Natural killer cell (primary cell): ENCODE measurements around the gene NDUFV1. TPM values are rescaled to one million over a fixed set of nuclear protein-coding genes. Genes with fewer than 3 reads are reported as not detected.

Experiments used
- ATAC-seq, 3 donors: fragments of 150-1000 bp in 2 of 3; fragments of 200-7000 bp in 1 of 3; cut with Tn5 transposase; 1 replicate in 1 of 3; 2 replicates in 2 of 3; pipeline ENCODE4 v1.10.0; 2021; ENCODE audit warnings: mild to moderate bottlenecking in 2 of 3, moderate library complexity in 2 of 3
- DNase-seq, 2 donors: peaks; one replicate each; pipeline versions ENCODE4 v3.0.0 to v3.0.0-alpha.2; 2013 to 2021; ENCODE audit warnings: mixed read lengths in 1 of 2
- H3K27ac ChIP-seq: one replicate; pipeline ENCODE4 v1.5.1; 2013; ENCODE audit warnings: mild to moderate bottlenecking, low read length
- H3K27me3 ChIP-seq: one replicate; pipeline ENCODE4 v1.6.1; 2013; ENCODE audit warnings: low read length; ENCODE audit not compliant: control insufficient read depth, insufficient read depth
- H3K36me3 ChIP-seq: one replicate; pipeline ENCODE4 v1.6.1; 2013; ENCODE audit warnings: low read length; ENCODE audit not compliant: control insufficient read depth, insufficient read depth
- H3K4me1 ChIP-seq: one replicate; pipeline ENCODE4 v1.6.1; 2013; ENCODE audit warnings: low read length; ENCODE audit not compliant: control insufficient read depth, insufficient read depth
- H3K4me3 ChIP-seq: one replicate; pipeline ENCODE4 v1.5.1; 2013; ENCODE audit warnings: low read length
- H3K9me3 ChIP-seq: one replicate; pipeline ENCODE4 v1.6.1; 2013; ENCODE audit warnings: low read length; ENCODE audit not compliant: control insufficient read depth, insufficient read depth
- H3K27ac Mint-ChIP-seq, 2 donors: one replicate each; pipeline ENCODE4 v1.8.0; 2022; ENCODE audit warnings: mild to moderate bottlenecking in 2 of 2, mixed read lengths in 2 of 2, moderate library complexity in 1 of 2
- H3K27me3 Mint-ChIP-seq, 2 donors: one replicate each; pipeline ENCODE4 v1.8.0; 2022; ENCODE audit warnings: low read depth in 2 of 2, mixed read lengths in 2 of 2
- H3K36me3 Mint-ChIP-seq: one replicate; pipeline ENCODE4 v1.8.0; 2022; ENCODE audit warnings: mixed read lengths
- H3K4me1 Mint-ChIP-seq, 2 donors: one replicate each; pipeline ENCODE4 v1.8.0; 2022; ENCODE audit warnings: mixed read lengths in 2 of 2
- H3K4me3 Mint-ChIP-seq: one replicate; pipeline ENCODE4 v1.8.0; 2022; ENCODE audit warnings: mild to moderate bottlenecking, moderate library complexity, mixed read lengths
- H3K9me3 Mint-ChIP-seq, 2 donors: one replicate each; pipeline ENCODE4 v1.8.0; 2022; ENCODE audit warnings: mixed read lengths in 2 of 2
- WGBS: methylation state at CpG from one replicate; pipeline ENCODE4 v1.1.7; 2013; ENCODE audit warnings: missing lambda C conversion rate; ENCODE audit not compliant: insufficient coverage; 5-methylcytosine and 5-hydroxymethylcytosine counted together
- intact Hi-C: fragments of 100-400 bp; cut with micrococcal nuclease; formaldehyde crosslinking; loops from one replicate; pipeline ENCODE4 v1.14.2; 2022
- total RNA-seq, 4 donors: library from RNA; stranded (reverse); fragments of 120-200 nt in 1 of 4; gene quantifications; one replicate each; pipeline versions ENCODE4 v1.2.3 to v1.2.4, GENCODE V29; 2013 to 2022
- TF ChIP-seq, protein P1 (sequence below): fragments of 200-600 bp; IDR thresholded peaks from one replicate; pipeline ENCODE4 v1.8.0; 2022; ENCODE audit warnings: antibody characterized with exemption

The NDUFV1 gene
- total RNA-seq, 3 donors from 2014 or later (not counting 1 experiment from before 2014, with no cell fraction given), result 346 to 393 (median 360) TPM

DNA sequence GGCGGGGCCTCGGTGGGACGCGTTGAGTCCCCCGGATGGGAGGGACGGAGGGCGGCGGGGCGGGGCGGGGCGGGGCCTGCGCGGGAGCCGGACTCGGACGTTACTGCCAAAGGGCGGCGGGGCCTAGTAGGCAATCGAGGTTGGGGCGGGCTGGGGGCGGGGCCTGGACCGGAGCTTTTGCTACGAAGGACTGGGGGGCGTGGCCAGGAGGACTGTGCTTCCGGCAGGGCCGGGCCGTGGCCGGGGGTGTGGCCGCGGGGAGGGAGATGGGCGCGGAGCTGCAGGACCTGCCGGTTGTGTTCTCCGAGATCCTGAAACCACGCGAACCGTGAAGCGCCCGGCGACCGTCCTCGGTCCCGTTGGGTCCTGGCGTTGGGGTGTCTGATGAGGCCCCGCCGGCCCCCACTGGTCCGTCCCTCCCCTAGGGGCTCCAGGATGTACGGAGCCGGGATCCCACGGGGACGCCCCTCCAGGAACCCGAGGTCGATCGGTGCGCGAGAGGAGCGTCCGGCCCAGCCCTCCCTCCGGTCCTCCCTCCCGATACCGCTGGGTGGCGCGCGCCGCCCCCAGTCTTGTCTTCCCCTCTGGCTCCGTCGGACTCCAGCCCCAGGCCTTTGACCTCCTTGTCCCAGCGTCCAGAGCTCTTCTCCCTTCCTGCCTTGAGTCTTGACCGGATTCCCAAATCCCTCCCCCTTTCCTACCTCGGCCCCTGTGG is 23.6 kb downstream of the NDUFV1 start:
- DNase-seq (peak; percentile 93 to 96), ATAC-seq (peak; percentile 78 to 90 (median 82))
- H3K36me3 Mint-ChIP-seq, result no peaks in the 10 kb centered on the region
- Histone ChIP-seq H3K27ac (peak overlapping the region; percentile 81), H3K36me3 (no peaks in the 10 kb centered on the region), H3K4me1 (peaks cover 23% of the 10 kb centered on the region), H3K27me3 (no peaks in the 10 kb centered on the region), H3K4me3 (peak overlapping the region; percentile 59), H3K9me3 (no peaks in the 10 kb centered on the region)
- no peaks in the 10 kb centered on the region for H3K9me3 Mint-ChIP-seq
- TF ChIP-seq, protein P1, sequence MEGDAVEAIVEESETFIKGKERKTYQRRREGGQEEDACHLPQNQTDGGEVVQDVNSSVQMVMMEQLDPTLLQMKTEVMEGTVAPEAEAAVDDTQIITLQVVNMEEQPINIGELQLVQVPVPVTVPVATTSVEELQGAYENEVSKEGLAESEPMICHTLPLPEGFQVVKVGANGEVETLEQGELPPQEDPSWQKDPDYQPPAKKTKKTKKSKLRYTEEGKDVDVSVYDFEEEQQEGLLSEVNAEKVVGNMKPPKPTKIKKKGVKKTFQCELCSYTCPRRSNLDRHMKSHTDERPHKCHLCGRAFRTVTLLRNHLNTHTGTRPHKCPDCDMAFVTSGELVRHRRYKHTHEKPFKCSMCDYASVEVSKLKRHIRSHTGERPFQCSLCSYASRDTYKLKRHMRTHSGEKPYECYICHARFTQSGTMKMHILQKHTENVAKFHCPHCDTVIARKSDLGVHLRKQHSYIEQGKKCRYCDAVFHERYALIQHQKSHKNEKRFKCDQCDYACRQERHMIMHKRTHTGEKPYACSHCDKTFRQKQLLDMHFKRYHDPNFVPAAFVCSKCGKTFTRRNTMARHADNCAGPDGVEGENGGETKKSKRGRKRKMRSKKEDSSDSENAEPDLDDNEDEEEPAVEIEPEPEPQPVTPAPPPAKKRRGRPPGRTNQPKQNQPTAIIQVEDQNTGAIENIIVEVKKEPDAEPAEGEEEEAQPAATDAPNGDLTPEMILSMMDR, result peak; percentile 76
- H3K4me1 Mint-ChIP-seq, result peaks cover 5 to 22% of the 10 kb centered on the region in 2 donors
- intact Hi-C loops, result loop anchor here (10.0 kb wide), 1 partner anchor 84 kb away; no protein-coding TSS in a partner anchor
- peak overlapping the region; percentile 86 for H3K4me3 Mint-ChIP-seq
- peak overlapping the region; percentile 71 to 95 for H3K27ac Mint-ChIP-seq
- WGBS, result under 1% methylated on average over 70 of the region's 70 CpGs
- no peaks in the 10 kb centered on the region for H3K27me3 Mint-ChIP-seq

DNA sequence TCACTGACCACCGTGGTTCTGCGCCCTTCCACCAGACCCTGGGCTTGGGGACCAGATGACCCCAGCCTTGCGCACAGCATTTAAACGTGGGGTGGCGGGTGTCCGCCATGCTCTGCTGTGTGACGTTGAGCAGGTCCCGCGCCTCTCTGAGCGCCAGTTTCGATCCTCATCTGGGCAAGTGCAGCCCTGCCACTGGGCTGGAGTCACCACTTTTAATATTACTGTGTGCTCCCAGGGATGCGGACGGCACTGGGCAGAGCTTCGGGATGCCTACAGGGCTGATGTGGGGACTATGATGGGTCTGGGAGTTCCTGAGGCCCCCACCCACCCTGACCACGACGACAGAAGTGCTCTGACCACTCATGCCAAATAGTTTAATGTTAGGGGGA is 24.2 kb downstream of the NDUFV1 start:
- Mint-ChIP-seq H3K27ac (peak overlapping the region; percentile 71 to 95), H3K4me1 (peaks cover 5 to 22% of the 10 kb centered on the region in 2 donors), H3K4me3 (peak overlapping the region; percentile 84), H3K36me3 (no peaks in the 10 kb centered on the region), H3K27me3 (no peaks in the 10 kb centered on the region), H3K9me3 (no peaks in the 10 kb centered on the region)
- no peaks in the 10 kb centered on the region for H3K36me3 ChIP-seq
- ATAC-seq, result no peak
- TF ChIP-seq, protein P1, result peak; percentile 49
- H3K4me3 ChIP-seq, result peak overlapping the region; percentile 59
- peak overlapping the region; percentile 81 for H3K27ac ChIP-seq
- intact Hi-C loops, result loop anchor here (10.0 kb wide), 1 partner anchor 84 kb away; no protein-coding TSS in a partner anchor
- H3K27me3 ChIP-seq, result no peaks in the 10 kb centered on the region
- peaks cover 23% of the 10 kb centered on the region for H3K4me1 ChIP-seq
- 76% methylated on average over 16 of the region's 16 CpGs for WGBS
- H3K9me3 ChIP-seq, result no peaks in the 10 kb centered on the region
- DNase-seq, result peak in 1 of 2 donors; percentile 43

DNA sequence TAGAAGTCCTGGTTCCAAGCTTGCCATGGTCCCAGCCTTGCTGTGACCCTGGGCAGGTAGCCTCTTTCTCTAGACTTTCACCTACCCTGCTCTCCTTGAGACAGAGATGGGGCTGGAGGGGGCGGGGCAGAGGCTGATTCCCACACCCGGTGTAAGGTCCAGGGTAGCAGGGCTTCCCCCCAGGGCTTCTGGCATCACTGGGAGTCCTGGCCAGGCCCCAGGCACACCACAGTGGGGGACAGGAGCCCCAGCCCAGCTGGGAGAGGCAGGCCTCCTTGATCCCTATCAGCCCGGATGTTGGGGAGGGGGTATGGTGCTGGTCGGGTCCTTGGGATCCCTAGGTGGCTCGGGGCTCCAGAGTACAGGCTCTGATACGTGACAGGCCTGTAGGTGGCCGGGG is 24.7 kb downstream of the NDUFV1 start:
- no peaks in the 10 kb centered on the region for H3K36me3 Mint-ChIP-seq
- peak overlapping the region in 1 of 2 donors; percentile 95 for H3K27ac Mint-ChIP-seq
- H3K4me1 Mint-ChIP-seq, result peaks cover 5 to 22% of the 10 kb centered on the region in 2 donors
- Histone ChIP-seq H3K27me3 (no peaks in the 10 kb centered on the region), H3K4me3 (no peak overlapping the region), H3K9me3 (no peaks in the 10 kb centered on the region), H3K4me1 (peaks cover 23% of the 10 kb centered on the region), H3K36me3 (no peaks in the 10 kb centered on the region), H3K27ac (no peak overlapping the region)
- intact Hi-C loops, result loop anchor here (10.0 kb wide), 1 partner anchor 83 kb away; no protein-coding TSS in a partner anchor
- no peaks in the 10 kb centered on the region for H3K9me3 Mint-ChIP-seq
- TF ChIP-seq, protein P1, result no peak
- DNase-seq (no peak), ATAC-seq (no peak)
- H3K27me3 Mint-ChIP-seq, result no peaks in the 10 kb centered on the region
- H3K4me3 Mint-ChIP-seq, result no peak overlapping the region
- 91% methylated on average over 7 of the region's 7 CpGs for WGBS
